ENCODE measurements around the gene KATNAL2.

GRCh38 chr18:46953195-46953594 lies 35.8 kb downstream of the KATNAL2 start:
- no peak for TF ChIP-seq POLR2AphosphoS5 (IDR thresholded peaks at IDR 0.05; ENCODE audit: low read depth, low read length)
- no peak for TF ChIP-seq POU2F2 (IDR thresholded peaks at IDR 0.05; ENCODE audit: low read depth, low read length)
- TF ChIP-seq POLR2A (IDR thresholded peaks at IDR 0.05; ENCODE audit: low read depth, low read length), result no peak
